Calu3 (cell line): ENCODE results near the gene ALG5. TPM values are rescaled to one million over a fixed set of nuclear protein-coding genes. Genes with fewer than 3 reads are reported as not detected.

ENCODE experiments used
- BruUV-seq: library from RNA; stranded (reverse); fragments of 400-500 nt; replicated peaks from 2 replicates; lab custom pipeline; 2021; lab: Mats Ljungman, UMichigan
- CTCF ChIA-PET: fragments of 300-600 bp; sonication (Branson Sonifier 250); formaldehyde crosslinking; loops from one replicate; lab custom pipeline; 2022; ENCODE audit warnings: antibody characterized with exemption; lab: Charles Lee
- DNase-seq: peaks from one replicate; pipeline ENCODE4 v3.0.0; 2022
- H3K27ac Mint-ChIP-seq: one replicate; pipeline ENCODE4 v1.8.0; 2022; ENCODE audit warnings: mixed read lengths; ENCODE audit not compliant: unreplicated experiment
- H3K27me3 Mint-ChIP-seq: one replicate; pipeline ENCODE4 v1.8.0; 2022; ENCODE audit warnings: mixed read lengths; ENCODE audit not compliant: unreplicated experiment
- H3K36me3 Mint-ChIP-seq: one replicate; pipeline ENCODE4 v1.8.0; 2022; ENCODE audit warnings: mild to moderate bottlenecking, moderate library complexity, mixed read lengths; ENCODE audit not compliant: insufficient read depth, unreplicated experiment
- H3K4me1 Mint-ChIP-seq: one replicate; pipeline ENCODE4 v1.8.0; 2022; ENCODE audit warnings: mild to moderate bottlenecking, low read depth, mixed read lengths; ENCODE audit not compliant: unreplicated experiment
- H3K4me3 Mint-ChIP-seq: one replicate; pipeline ENCODE4 v1.8.0; 2022; ENCODE audit warnings: mild to moderate bottlenecking, low read depth, moderate library complexity, mixed read lengths; ENCODE audit not compliant: unreplicated experiment
- H3K9me3 Mint-ChIP-seq: one replicate; pipeline ENCODE4 v1.8.0; 2022; ENCODE audit warnings: low read depth, mixed read lengths; ENCODE audit not compliant: unreplicated experiment
- intact Hi-C: fragments of 100-400 bp; cut with micrococcal nuclease; formaldehyde crosslinking; loops from one replicate; pipeline ENCODE4 v1.10.0; 2022; ENCODE audit not compliant: unreplicated experiment
- total RNA-seq: library from RNA; stranded (reverse); gene quantifications from 2 replicates; pipeline ENCODE4 v1.2.3, GENCODE V29; 2022
- TF ChIP-seq, protein P1 (sequence below): fragments of 200-600 bp; IDR thresholded peaks from one replicate; pipeline ENCODE4 v1.8.0; 2022; ENCODE audit warnings: antibody characterized with exemption; ENCODE audit not compliant: unreplicated experiment

ALG5 gene
- total RNA-seq, 1 experiment from 2014 or later = 35.7 TPM

GRCh38 chr13:36907266-36907665, 91.9 kb downstream of the ALG5 start:
- intact Hi-C loops = no loop called here
- H3K27ac Mint-ChIP-seq = no peak overlapping the region
- no peaks in the 10 kb centered on the region for H3K27me3 Mint-ChIP-seq
- no peak overlapping the region for H3K4me3 Mint-ChIP-seq
- no peaks in the 10 kb centered on the region for H3K4me1 Mint-ChIP-seq
- no peaks in the 10 kb centered on the region for H3K36me3 Mint-ChIP-seq
- DNase-seq = no peak
- TF ChIP-seq, protein P1, sequence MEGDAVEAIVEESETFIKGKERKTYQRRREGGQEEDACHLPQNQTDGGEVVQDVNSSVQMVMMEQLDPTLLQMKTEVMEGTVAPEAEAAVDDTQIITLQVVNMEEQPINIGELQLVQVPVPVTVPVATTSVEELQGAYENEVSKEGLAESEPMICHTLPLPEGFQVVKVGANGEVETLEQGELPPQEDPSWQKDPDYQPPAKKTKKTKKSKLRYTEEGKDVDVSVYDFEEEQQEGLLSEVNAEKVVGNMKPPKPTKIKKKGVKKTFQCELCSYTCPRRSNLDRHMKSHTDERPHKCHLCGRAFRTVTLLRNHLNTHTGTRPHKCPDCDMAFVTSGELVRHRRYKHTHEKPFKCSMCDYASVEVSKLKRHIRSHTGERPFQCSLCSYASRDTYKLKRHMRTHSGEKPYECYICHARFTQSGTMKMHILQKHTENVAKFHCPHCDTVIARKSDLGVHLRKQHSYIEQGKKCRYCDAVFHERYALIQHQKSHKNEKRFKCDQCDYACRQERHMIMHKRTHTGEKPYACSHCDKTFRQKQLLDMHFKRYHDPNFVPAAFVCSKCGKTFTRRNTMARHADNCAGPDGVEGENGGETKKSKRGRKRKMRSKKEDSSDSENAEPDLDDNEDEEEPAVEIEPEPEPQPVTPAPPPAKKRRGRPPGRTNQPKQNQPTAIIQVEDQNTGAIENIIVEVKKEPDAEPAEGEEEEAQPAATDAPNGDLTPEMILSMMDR = no peak
- no TSS peak for BruUV-seq
- H3K9me3 Mint-ChIP-seq = no peaks in the 10 kb centered on the region
- CTCF ChIA-PET = no interaction called here

- Mint-ChIP-seq H3K27ac (no peak overlapping the region), H3K4me3 (no peak overlapping the region), H3K27me3 (no peaks in the 10 kb centered on the region), H3K9me3 (no peaks in the 10 kb centered on the region), H3K36me3 (no peaks in the 10 kb centered on the region), H3K4me1 (no peaks in the 10 kb centered on the region)
- TF ChIP-seq, protein P1 = no peak
- DNase-seq = no peak
- CTCF ChIA-PET = no interaction called here
- no TSS peak for BruUV-seq
- intact Hi-C loops = no loop called here
Observed at GRCh38 chr13:36905944-36906343, 93.2 kb downstream of the ALG5 start.

DNA sequence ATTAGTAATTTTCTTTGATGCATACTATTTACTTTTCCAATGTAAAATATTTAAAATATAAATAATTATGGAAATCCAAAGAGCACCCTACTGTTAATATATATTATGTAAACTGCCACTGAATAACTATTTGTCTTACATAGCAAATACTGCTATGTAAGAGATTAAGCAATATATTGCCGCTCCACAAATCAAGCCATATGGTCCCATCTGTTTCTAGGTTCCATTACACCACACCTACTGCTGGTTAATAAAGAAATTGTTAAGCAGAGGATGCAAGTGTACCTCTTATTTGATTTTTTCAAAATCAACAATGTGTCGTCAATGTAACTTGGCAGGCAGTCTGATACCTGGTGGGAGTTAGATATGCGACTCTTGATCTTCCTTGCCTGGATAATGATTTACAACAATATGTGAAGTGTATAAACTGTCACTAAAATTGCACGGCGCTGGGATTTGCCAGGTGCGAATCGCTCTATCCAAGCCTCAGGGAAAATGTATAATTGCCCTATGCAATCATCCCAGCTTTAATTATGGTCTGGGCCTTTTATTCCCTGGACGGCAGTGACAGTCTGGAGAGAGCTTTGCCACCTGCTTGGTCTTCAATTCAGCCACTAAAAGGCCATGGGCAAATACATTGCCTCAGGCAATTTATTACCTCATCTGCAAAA, 95.1 kb downstream of the ALG5 start:
- Mint-ChIP-seq H3K4me3 (no peak overlapping the region), H3K27ac (no peak overlapping the region), H3K36me3 (no peaks in the 10 kb centered on the region), H3K27me3 (no peaks in the 10 kb centered on the region), H3K9me3 (peaks cover 3% of the 10 kb centered on the region), H3K4me1 (no peaks in the 10 kb centered on the region)
- CTCF ChIA-PET = interaction anchor here (0.6 kb wide), 1 partner anchor 66 kb away, joined by 4 read pairs; no protein-coding TSS in a partner anchor
- no TSS peak for BruUV-seq
- TF ChIP-seq, protein P1 = no peak
- intact Hi-C loops = no loop called here
- DNase-seq = no peak

Other genes starting within 250 kb of the ALG5 start
- gene RFXAP, start 180.1 kb downstream of the ALG5 start, total RNA-seq = 3.8 and 6.2 TPM in 2 replicates
- 1.7 and 1.8 TPM in 2 replicates for gene SMAD9, start 79.1 kb downstream of the ALG5 start, total RNA-seq
- 39.9 and 44.1 TPM in 2 replicates for gene EXOSC8, start 1.4 kb upstream of the ALG5 start, total RNA-seq
- 55.3 and 56.0 TPM in 2 replicates for gene SUPT20H, start 60.3 kb upstream of the ALG5 start, total RNA-seq
- gene CSNK1A1L, start 106.3 kb upstream of the ALG5 start, total RNA-seq = not detected in 2 replicates